Colonic mucosa (tissue), 4 donors: ENCODE measurements around the gene SRRM3. TPM values are rescaled to one million over a fixed set of nuclear protein-coding genes. Genes with fewer than 3 reads are reported as not detected.
"Not testable (repeated sequence)": the region's sequence is repeated elsewhere in the genome, so short reads cannot be mapped to it uniquely, and the experiment has no call there.

Experiments
- DNase-seq: peaks from one replicate; pipeline ENCODE4 v3.0.0-alpha.2; 2020
- H3K27ac ChIP-seq: fragments of 200-600 bp; one replicate; pipeline ENCODE4 v1.8.0; 2021
- H3K27me3 ChIP-seq: fragments of 200-600 bp; one replicate; pipeline ENCODE4 v1.8.0; 2021
- H3K36me3 ChIP-seq: fragments of 200-600 bp; one replicate; pipeline ENCODE4 v1.8.0; 2021
- H3K4me1 ChIP-seq: fragments of 200-600 bp; one replicate; pipeline ENCODE4 v1.8.0; 2021; ENCODE audit warnings: mild to moderate bottlenecking
- H3K4me3 ChIP-seq: fragments of 200-600 bp; one replicate; pipeline ENCODE4 v1.8.0; 2021
- H3K9ac ChIP-seq, 2 donors: one replicate each; pipeline ENCODE4 v1.7.0; 2013; ENCODE audit warnings: control low read depth in 2 of 2, low read depth in 2 of 2, low read length in 2 of 2
- H3K9me3 ChIP-seq: fragments of 200-600 bp; one replicate; pipeline ENCODE4 v1.8.0; 2021
- intact Hi-C: fragments of 100-400 bp; cut with DNase I; formaldehyde crosslinking; loops from one replicate; pipeline ENCODE4 v1.14.1; 2022
- total RNA-seq, 2 donors: library from RNA; stranded (reverse); fragmentation: NEBNext Ultra II Directional in 1 of 2; extraction: Animal tissue kit (Norgen Biotek cat#: 25700) in 1 of 2; gene quantifications; one replicate each; pipeline ENCODE4 v1.2.1, GENCODE V29; 2021
- TF ChIP-seq, protein P1 (sequence below): fragments of 200-600 bp; IDR thresholded peaks from one replicate; pipeline ENCODE4 v1.8.0; 2022; ENCODE audit warnings: antibody characterized with exemption, mild to moderate bottlenecking
- donor health status: healthy.
- donor health status: DM: no; HTN: no; CAD: no.
- donor health status: DM: no; HTN: no; CAD: no.

The SRRM3 gene
- total RNA-seq, 2 donors from 2014 or later: 0.64 to 0.67 TPM

DNA sequence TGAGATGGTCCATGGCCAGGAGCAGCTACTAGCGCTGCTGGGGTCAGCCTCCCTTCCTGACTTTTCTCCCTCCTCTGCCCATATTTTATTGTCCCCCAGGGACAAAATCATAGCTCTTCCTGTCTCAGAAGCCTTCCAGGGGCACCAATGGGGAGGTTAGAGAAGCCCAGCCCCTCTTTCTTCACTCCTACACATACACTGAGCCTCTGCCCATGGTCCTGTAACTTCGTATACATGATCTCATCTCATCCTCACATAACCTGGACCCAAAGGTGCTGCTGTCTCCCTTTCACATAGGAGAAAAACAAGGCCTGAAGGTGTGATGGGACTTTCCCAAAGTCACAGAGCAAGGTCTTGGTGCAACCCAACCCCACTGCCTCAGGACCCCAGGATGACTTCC lies 2.5 kb downstream of the SRRM3 start:
- no peak overlapping the region for H3K9ac ChIP-seq
- no peak overlapping the region for H3K27ac ChIP-seq
- TF ChIP-seq, protein P1, sequence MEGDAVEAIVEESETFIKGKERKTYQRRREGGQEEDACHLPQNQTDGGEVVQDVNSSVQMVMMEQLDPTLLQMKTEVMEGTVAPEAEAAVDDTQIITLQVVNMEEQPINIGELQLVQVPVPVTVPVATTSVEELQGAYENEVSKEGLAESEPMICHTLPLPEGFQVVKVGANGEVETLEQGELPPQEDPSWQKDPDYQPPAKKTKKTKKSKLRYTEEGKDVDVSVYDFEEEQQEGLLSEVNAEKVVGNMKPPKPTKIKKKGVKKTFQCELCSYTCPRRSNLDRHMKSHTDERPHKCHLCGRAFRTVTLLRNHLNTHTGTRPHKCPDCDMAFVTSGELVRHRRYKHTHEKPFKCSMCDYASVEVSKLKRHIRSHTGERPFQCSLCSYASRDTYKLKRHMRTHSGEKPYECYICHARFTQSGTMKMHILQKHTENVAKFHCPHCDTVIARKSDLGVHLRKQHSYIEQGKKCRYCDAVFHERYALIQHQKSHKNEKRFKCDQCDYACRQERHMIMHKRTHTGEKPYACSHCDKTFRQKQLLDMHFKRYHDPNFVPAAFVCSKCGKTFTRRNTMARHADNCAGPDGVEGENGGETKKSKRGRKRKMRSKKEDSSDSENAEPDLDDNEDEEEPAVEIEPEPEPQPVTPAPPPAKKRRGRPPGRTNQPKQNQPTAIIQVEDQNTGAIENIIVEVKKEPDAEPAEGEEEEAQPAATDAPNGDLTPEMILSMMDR: no peak
- intact Hi-C loops: no loop called here
- DNase-seq: no peak
- H3K9me3 ChIP-seq: no peaks in the 10 kb centered on the region
- H3K4me1 ChIP-seq: no peaks in the 10 kb centered on the region
- no peak overlapping the region for H3K4me3 ChIP-seq
- peaks cover 6% of the 10 kb centered on the region for H3K27me3 ChIP-seq
- H3K36me3 ChIP-seq: no peaks in the 10 kb centered on the region

GRCh38 chr7:76206633-76207032 lies 4.9 kb downstream of the SRRM3 start:
- no peak for DNase-seq
- intact Hi-C loops: no loop called here
- Histone ChIP-seq H3K9ac (no peak overlapping the region), H3K27ac (no peak overlapping the region), H3K27me3 (peaks cover 6% of the 10 kb centered on the region), H3K4me1 (no peaks in the 10 kb centered on the region), H3K9me3 (no peaks in the 10 kb centered on the region), H3K4me3 (no peak overlapping the region), H3K36me3 (no peaks in the 10 kb centered on the region)
- TF ChIP-seq, protein P1: no peak

DNA sequence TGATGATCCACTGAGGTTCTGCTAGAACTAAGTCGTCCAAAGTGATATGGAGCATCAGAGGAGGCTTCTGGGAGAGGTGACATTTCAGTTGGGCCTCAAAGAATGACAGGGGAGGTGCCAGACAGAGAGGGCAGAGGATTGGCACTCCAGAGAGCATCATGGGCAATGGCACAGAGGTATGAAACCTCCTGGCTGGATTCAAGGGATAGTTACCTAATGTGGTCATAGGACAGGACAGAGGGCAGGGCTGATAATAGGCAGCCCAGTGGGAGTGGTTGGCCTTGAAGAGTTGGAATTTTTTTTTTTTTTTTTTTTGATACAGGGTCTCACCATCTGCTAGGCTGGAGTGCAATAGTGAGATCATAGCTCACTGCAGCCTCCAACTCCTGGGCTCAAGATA lies 7.6 kb downstream of the SRRM3 start:
- H3K36me3 ChIP-seq: no peaks in the 10 kb centered on the region
- TF ChIP-seq, protein P1: no peak
- H3K4me3 ChIP-seq: no peak overlapping the region
- H3K9me3 ChIP-seq: no peaks in the 10 kb centered on the region
- no peak overlapping the region for H3K27ac ChIP-seq
- no peaks in the 10 kb centered on the region for H3K4me1 ChIP-seq
- intact Hi-C loops: no loop called here
- H3K9ac ChIP-seq: no peak overlapping the region
- no peak for DNase-seq
- H3K27me3 ChIP-seq: no peaks in the 10 kb centered on the region

GRCh38 chr7:76211216-76211615 lies 9.5 kb downstream of the SRRM3 start:
- no peak overlapping the region for H3K4me3 ChIP-seq
- no peaks in the 10 kb centered on the region for H3K27me3 ChIP-seq
- H3K27ac ChIP-seq: no peak overlapping the region
- H3K9me3 ChIP-seq: no peaks in the 10 kb centered on the region
- H3K36me3 ChIP-seq: no peaks in the 10 kb centered on the region
- no peak for DNase-seq
- no peak overlapping the region for H3K9ac ChIP-seq
- intact Hi-C loops: no loop called here
- TF ChIP-seq, protein P1: no peak
- H3K4me1 ChIP-seq: no peaks in the 10 kb centered on the region

DNA sequence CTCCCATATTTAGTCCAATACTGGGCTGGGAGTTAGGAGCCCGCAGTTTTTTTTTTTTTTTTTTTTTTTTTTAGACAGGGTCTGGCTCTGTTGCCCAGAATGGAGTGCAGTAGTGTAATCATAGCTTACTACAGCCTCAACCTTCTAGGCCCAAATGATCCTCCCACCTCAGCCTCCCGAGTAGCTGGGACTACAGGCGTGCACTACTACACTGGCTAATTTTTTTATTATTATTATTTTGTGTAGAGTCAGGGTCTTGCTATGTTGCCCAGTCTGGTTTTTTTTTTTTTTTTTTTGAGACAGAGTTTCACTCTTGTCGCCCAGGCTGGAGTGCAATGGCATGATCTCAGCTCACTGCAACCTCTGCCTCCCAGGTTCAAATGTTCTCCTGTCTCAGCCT lies 13.7 kb downstream of the SRRM3 start:
- H3K27ac ChIP-seq, H3K4me3 ChIP-seq, intact Hi-C loops, H3K4me1 ChIP-seq, H3K9ac ChIP-seq, DNase-seq, H3K27me3 ChIP-seq, H3K36me3 ChIP-seq, H3K9me3 ChIP-seq: not testable (repeated sequence)

GRCh38 chr7:76216381-76217082 lies 14.8 kb downstream of the SRRM3 start:
- TF ChIP-seq, protein P1: no peak
- Histone ChIP-seq H3K36me3 (no peaks in the 10 kb centered on the region), H3K27me3 (no peaks in the 10 kb centered on the region), H3K9me3 (no peaks in the 10 kb centered on the region), H3K4me1 (no peaks in the 10 kb centered on the region), H3K4me3 (no peak overlapping the region), H3K27ac (no peak overlapping the region), H3K9ac (no peak overlapping the region)
- no peak for DNase-seq
- intact Hi-C loops: no loop called here
